Progenitor cell of endocrine pancreas (in vitro differentiated cells): ENCODE data around the gene ECSCR. TPM values are rescaled to one million over a fixed set of nuclear protein-coding genes. Genes with fewer than 3 reads are reported as not detected.

Experiments used
- DNase-seq: peaks from one replicate; pipeline ENCODE4 v3.0.0; 2021; ENCODE audit warnings: low spot score; ENCODE audit not compliant: unreplicated experiment
- H3K27ac Mint-ChIP-seq: 2 replicates; pipeline ENCODE4 v1.8.0; 2021; ENCODE audit warnings: mild to moderate bottlenecking, moderate library complexity, mixed read lengths
- H3K27me3 Mint-ChIP-seq: 2 replicates; pipeline ENCODE4 v1.8.0; 2021; ENCODE audit warnings: mixed read lengths
- H3K36me3 Mint-ChIP-seq: 2 replicates; pipeline ENCODE4 v1.8.0; 2022; ENCODE audit warnings: mixed read lengths; ENCODE audit not compliant: insufficient read depth
- H3K4me1 Mint-ChIP-seq: 2 replicates; pipeline ENCODE4 v1.8.0; 2021; ENCODE audit warnings: low read depth, mixed read lengths
- H3K4me3 Mint-ChIP-seq: 2 replicates; pipeline ENCODE4 v1.8.0; 2021; ENCODE audit warnings: low read depth, mild to moderate bottlenecking, moderate library complexity, mixed read lengths
- H3K9me3 Mint-ChIP-seq: 2 replicates; pipeline ENCODE4 v1.8.0; 2021; ENCODE audit warnings: low read depth, mixed read lengths
- CTCF ChIP-seq: fragments of 200-600 bp; sonication (generic); IDR thresholded peaks from one replicate; pipeline ENCODE4 v1.5.0; 2021; ENCODE audit warnings: antibody characterized with exemption, mild to moderate bottlenecking; ENCODE audit not compliant: unreplicated experiment
- total RNA-seq: library from RNA; stranded (reverse); gene quantifications from 2 replicates; pipeline ENCODE4 v1.2.1, GENCODE V29; 2021

The ECSCR gene
- total RNA-seq, 1 donor from 2014 or later: not detected

- Mint-ChIP-seq H3K9me3 (no peaks in the 10 kb centered on the region), H3K4me3 (peak overlapping the region; percentile 98), H3K27ac (peak overlapping the region; percentile 99), H3K36me3 (peaks cover 2% of the 10 kb centered on the region), H3K27me3 (no peaks in the 10 kb centered on the region), H3K4me1 (peaks cover 13% of the 10 kb centered on the region)
- no peak for DNase-seq
- peak; percentile 43 for TF ChIP-seq CTCF
Measured at GRCh38 chr5:139402561-139403158, 59.9 kb downstream of the ECSCR start.

GRCh38 chr5:139401546-139401945 lies 61.0 kb downstream of the ECSCR start:
- no peak for DNase-seq
- TF ChIP-seq CTCF: no peak
- peak overlapping the region; percentile 29 for H3K4me3 Mint-ChIP-seq
- no peaks in the 10 kb centered on the region for H3K27me3 Mint-ChIP-seq
- H3K36me3 Mint-ChIP-seq: peaks cover 2% of the 10 kb centered on the region
- H3K9me3 Mint-ChIP-seq: no peaks in the 10 kb centered on the region
- peaks cover 13% of the 10 kb centered on the region for H3K4me1 Mint-ChIP-seq
- H3K27ac Mint-ChIP-seq: no peak overlapping the region

GRCh38 chr5:139399501-139400121 lies 62.9 kb downstream of the ECSCR start:
- Mint-ChIP-seq H3K36me3 (peaks cover 2% of the 10 kb centered on the region), H3K9me3 (no peaks in the 10 kb centered on the region), H3K27ac (no peak overlapping the region), H3K4me1 (peaks cover 13% of the 10 kb centered on the region), H3K4me3 (no peak overlapping the region), H3K27me3 (peaks cover 11% of the 10 kb centered on the region)
- DNase-seq: no peak
- TF ChIP-seq CTCF: no peak

Other genes starting within 250 kb of the ECSCR start
- gene MATR3, start 169.0 kb downstream of the ECSCR start, total RNA-seq: 324 and 336 TPM in 2 replicates
- 92.3 and 97.4 TPM in 2 replicates for gene PAIP2, start 120.9 kb downstream of the ECSCR start, total RNA-seq
- 0.20 and 0.48 TPM in 2 replicates for gene SLC23A1, start 79.4 kb downstream of the ECSCR start, total RNA-seq
- gene MZB1, start 72.8 kb downstream of the ECSCR start, total RNA-seq: 0.24 and 0.80 TPM in 2 replicates
- 2.0 and 2.2 TPM in 2 replicates for gene PROB1, start 67.6 kb downstream of the ECSCR start, total RNA-seq
- gene SPATA24, start 58.7 kb downstream of the ECSCR start, total RNA-seq: 13.9 and 14.0 TPM in 2 replicates
- 23.1 and 23.3 TPM in 2 replicates for gene DNAJC18, start 23.2 kb downstream of the ECSCR start, total RNA-seq
- not detected in 2 replicates for gene SMIM33, start 8.3 kb upstream of the ECSCR start, total RNA-seq
- 0.53 TPM in 1 of 2 replicates, not detected in the other for gene STING1, start 20.0 kb upstream of the ECSCR start, total RNA-seq
- gene UBE2D2, start 98.6 kb upstream of the ECSCR start, total RNA-seq: 147 and 155 TPM in 2 replicates
- 79.1 and 88.2 TPM in 2 replicates for gene CXXC5, start 185.6 kb upstream of the ECSCR start, total RNA-seq